Measurements from ENCODE around the gene CHEK2. TPM values are rescaled to one million over a fixed set of nuclear protein-coding genes. Genes with fewer than 3 reads are reported as not detected.

Gene CHEK2
- total and polyA plus RNA-seq, 2 experiments from 2014 or later = 12.2 to 21.8 TPM

- no peaks in the 10 kb centered on the region for H3K79me2 ChIP-seq (ENCODE audit: insufficient read depth)
- no peaks in the 10 kb centered on the region for H3K4me1 ChIP-seq (ENCODE audit: insufficient read depth)
- H3K9me3 ChIP-seq (ENCODE audit: low read depth) = no peaks in the 10 kb centered on the region
- H4K20me1 ChIP-seq (ENCODE audit: insufficient read depth) = no peaks in the 10 kb centered on the region
- TF ChIP-seq EZH2 (IDR thresholded peaks at IDR 0.05; ENCODE audit: insufficient read depth, poor library complexity, severe bottlenecking) (no peak), EZH2phosphoT487 (IDR thresholded peaks at IDR 0.05; ENCODE audit: insufficient read depth, low read depth) (no peak)
- no peak overlapping the region for H3K4me2 ChIP-seq (ENCODE audit: unreplicated experiment)
- no peaks in the 10 kb centered on the region for H3K9me2 ChIP-seq (ENCODE audit: insufficient read depth)
- H3F3A ChIP-seq (ENCODE audit: insufficient read depth) = 0 out of 2 replicates have a peak, but pooled peaks cover 4% of the 10 kb centered on the region
- no peak for DNase-seq
- H3K9ac ChIP-seq = no peak overlapping the region
- 87% methylated on average over 2 of the region's 2 CpGs for WGBS, 2 experiments (ENCODE audit: low coverage in 1 of 2, low lambda C conversion rate in 2 of 2, missing lambda C conversion rate in 2 of 2)
- no peaks in the 10 kb centered on the region for H3K27me3 ChIP-seq (replicated peaks; ENCODE audit: insufficient read depth)
- H3K4me3 ChIP-seq = no peak overlapping the region
- no peaks in the 10 kb centered on the region for H3K36me3 ChIP-seq (ENCODE audit: low read depth)
- in situ Hi-C loops (cut with MboI) = no loop called here
- no peak overlapping the region for H2AFZ ChIP-seq
- no peak overlapping the region for H3K27ac ChIP-seq
These were observed 102.3 kb downstream of the CHEK2 start for GRCh38 chr22:28639321-28639720.

Small RNA genes within 50 kb of the gene (small RNA-seq; reads per million reads assigned to genes)
- not detected for gene RN7SL162P (ENCODE audit: low read depth, low replicate concordance)

Other genes with a start within 250 kb of the CHEK2 start
- 31.4 and 41.9 TPM in 2 replicates for gene TTC28, start 62.0 kb downstream of the CHEK2 start, total RNA-seq (2014; rRNA removed; shearing (Covaris generic))
- 10.5 and 12.5 TPM in 2 replicates for gene TTC28, start 62.0 kb downstream of the CHEK2 start, polyA plus RNA-seq (2016; fragmentation: Nextera tagmentation; extraction: Ambion mirVana)
- 12.0 and 21.1 TPM in 2 replicates for gene HSCB, start 219 bp upstream of the CHEK2 start, total RNA-seq (2014; rRNA removed; shearing (Covaris generic))
- 23.6 and 25.9 TPM in 2 replicates for gene HSCB, start 219 bp upstream of the CHEK2 start, polyA plus RNA-seq (2016; fragmentation: Nextera tagmentation; extraction: Ambion mirVana)
- 24.2 and 25.2 TPM in 2 replicates for gene CCDC117, start 30.9 kb upstream of the CHEK2 start, total RNA-seq (2014; rRNA removed; shearing (Covaris generic))
- gene CCDC117, start 30.9 kb upstream of the CHEK2 start, polyA plus RNA-seq (2016; fragmentation: Nextera tagmentation; extraction: Ambion mirVana) = 14.6 and 16.2 TPM in 2 replicates
- 324 and 350 TPM in 2 replicates for gene XBP1, start 58.7 kb upstream of the CHEK2 start, total RNA-seq (2014; rRNA removed; shearing (Covaris generic))
- 256 and 258 TPM in 2 replicates for gene XBP1, start 58.7 kb upstream of the CHEK2 start, polyA plus RNA-seq (2016; fragmentation: Nextera tagmentation; extraction: Ambion mirVana)
- gene ZNRF3, start 141.8 kb upstream of the CHEK2 start, total RNA-seq (2014; rRNA removed; shearing (Covaris generic)) = 1.8 and 3.9 TPM in 2 replicates
- gene ZNRF3, start 141.8 kb upstream of the CHEK2 start, polyA plus RNA-seq (2016; fragmentation: Nextera tagmentation; extraction: Ambion mirVana) = 0.56 and 0.60 TPM in 2 replicates

All from GM23248 (cell line).